Frontal cortex (tissue), 4 donors: ENCODE results near the gene WDR89. TPM values are rescaled to one million over a fixed set of nuclear protein-coding genes. Genes with fewer than 3 reads are reported as not detected.
"Not testable (repeated sequence)": the region's sequence is repeated elsewhere in the genome, so short reads cannot be mapped to it uniquely, and the experiment has no call there.

Source experiments
- DNase-seq, 2 donors: peaks; one replicate each; pipeline ENCODE4 v3.0.0; 2012; ENCODE audit warnings: low spot score in 2 of 2
- FAIRE-seq: peaks from 2 replicates; lab custom pipeline; 2012; peaks lifted over from hg19 to GRCh38; lab: Jason Lieb, UNC
- total RNA-seq: library from RNA; depleted of rRNA; stranded (reverse); fragments of >200 nt; gene quantifications from one replicate; pipeline ENCODE4 v1.2.3, GENCODE V29; 2014
- donor health status: control.
- donor health status: control.
- donor health status: control.

Gene WDR89
- total RNA-seq, 1 donor from 2014 or later, result 46.5 TPM

GRCh38 chr14:63605041-63605532 lies 36.6 kb downstream of the WDR89 start:
- DNase-seq, result no peak
- FAIRE-seq, result no peak

GRCh38 chr14:63604626-63605025 lies 37.0 kb downstream of the WDR89 start:
- DNase-seq (no peak), FAIRE-seq (no peak)

- DNase-seq (no peak), FAIRE-seq (no peak)
Observed at GRCh38 chr14:63603749-63604277, 37.9 kb downstream of the WDR89 start.

- DNase-seq, result no peak
- no peak for FAIRE-seq
Observed at GRCh38 chr14:63598807-63599206, 42.9 kb downstream of the WDR89 start.

- DNase-seq (no peak), FAIRE-seq (no peak)
Observed at GRCh38 chr14:63596998-63597658, 44.5 kb downstream of the WDR89 start.

- DNase-seq (no peak), FAIRE-seq (no peak)
Observed at GRCh38 chr14:63594455-63595372, 47.0 kb downstream of the WDR89 start.

GRCh38 chr14:63583046-63583445 lies 58.6 kb downstream of the WDR89 start:
- DNase-seq, FAIRE-seq: not testable (repeated sequence)

GRCh38 chr14:63581491-63581890 lies 60.2 kb downstream of the WDR89 start:
- FAIRE-seq (no peak), DNase-seq (no peak)

GRCh38 chr14:63578300-63578699 lies 63.4 kb downstream of the WDR89 start:
- no peak for FAIRE-seq
- no peak for DNase-seq

GRCh38 chr14:63573581-63573980 lies 68.1 kb downstream of the WDR89 start:
- FAIRE-seq (no peak), DNase-seq (no peak)

- DNase-seq (no peak), FAIRE-seq (no peak)
Observed at GRCh38 chr14:63565448-63565847, 76.2 kb downstream of the WDR89 start.

GRCh38 chr14:63564318-63564717 lies 77.4 kb downstream of the WDR89 start:
- FAIRE-seq (no peak), DNase-seq (no peak)

GRCh38 chr14:63563370-63564026 lies 78.2 kb downstream of the WDR89 start:
- FAIRE-seq (no peak), DNase-seq (no peak)

GRCh38 chr14:63562405-63562804 lies 79.3 kb downstream of the WDR89 start:
- no peak for DNase-seq

GRCh38 chr14:63555572-63555971 lies 86.1 kb downstream of the WDR89 start:
- DNase-seq, result no peak
- FAIRE-seq, result no peak

More at GRCh38 chr14:63562405-63562804, 79.3 kb downstream of the WDR89 start:
- FAIRE-seq, result no peak

- no peak for DNase-seq
- no peak for FAIRE-seq
Observed at GRCh38 chr14:63551332-63551731, 90.3 kb downstream of the WDR89 start.

GRCh38 chr14:63547798-63548335 lies 93.8 kb downstream of the WDR89 start:
- no peak for FAIRE-seq
- no peak for DNase-seq
